Smooth muscle cell of the brain vasculature (primary cell): ENCODE results near the gene BMP15.

ENCODE experiments used
- DNase-seq: peaks from one replicate; pipeline ENCODE4 v3.0.0-alpha.2; 2012; ENCODE audit warnings: low read depth, low spot score

The BMP15 gene

GRCh38 chrX:50910685-50911176, at the start of gene BMP15:
Gene BMP15, plus strand, starts transcription at chrX:50910735. Its CDS starts 49 bp downstream, at chrX:50910784.
- no peak for DNase-seq

- DNase-seq: no peak
Observed at GRCh38 chrX:50863471-50863870, 47.1 kb upstream of the BMP15 start.

- no peak for DNase-seq
Observed at GRCh38 chrX:50865311-50865710, 45.2 kb upstream of the BMP15 start.

- no peak for DNase-seq
Observed at GRCh38 chrX:50871922-50872453, 38.5 kb upstream of the BMP15 start.

GRCh38 chrX:50874876-50875275, 35.7 kb upstream of the BMP15 start:
- no peak for DNase-seq

- no peak for DNase-seq
Observed at GRCh38 chrX:50876551-50876950, 34.0 kb upstream of the BMP15 start.

GRCh38 chrX:50877310-50877709, 33.2 kb upstream of the BMP15 start:
- no peak for DNase-seq

- DNase-seq: no peak
Observed at GRCh38 chrX:50881028-50881427, 29.5 kb upstream of the BMP15 start.

- DNase-seq: no peak
Observed at GRCh38 chrX:50888884-50889283, 21.7 kb upstream of the BMP15 start.

- no peak for DNase-seq
Observed at GRCh38 chrX:50889582-50889981, 21.0 kb upstream of the BMP15 start.

GRCh38 chrX:50893047-50893446, 17.5 kb upstream of the BMP15 start:
- DNase-seq: no peak

GRCh38 chrX:50893466-50893865, 17.1 kb upstream of the BMP15 start:
- DNase-seq: no peak

- no peak for DNase-seq
Observed at GRCh38 chrX:50905334-50905733, 5.2 kb upstream of the BMP15 start.

- no peak for DNase-seq
Observed at GRCh38 chrX:50913520-50913919, 3.0 kb downstream of the BMP15 start.

- no peak for DNase-seq
Observed at GRCh38 chrX:50920132-50920531, 9.6 kb downstream of the BMP15 start.

GRCh38 chrX:50927127-50927526, 16.6 kb downstream of the BMP15 start:
- no peak for DNase-seq

- no peak for DNase-seq
Observed at GRCh38 chrX:50941638-50942037, 31.1 kb downstream of the BMP15 start.

- DNase-seq: no peak
Observed at GRCh38 chrX:50942471-50942870, 31.9 kb downstream of the BMP15 start.

- no peak for DNase-seq
Observed at GRCh38 chrX:50952406-50952805, 41.9 kb downstream of the BMP15 start.

GRCh38 chrX:50953832-50954231, 43.3 kb downstream of the BMP15 start:
- no peak for DNase-seq

- no peak for DNase-seq
Observed at GRCh38 chrX:50962156-50962555, 51.6 kb downstream of the BMP15 start.

GRCh38 chrX:50963842-50964241, 53.3 kb downstream of the BMP15 start:
- DNase-seq: no peak
